ENCODE measurements around the gene TRIM8.

DNA sequence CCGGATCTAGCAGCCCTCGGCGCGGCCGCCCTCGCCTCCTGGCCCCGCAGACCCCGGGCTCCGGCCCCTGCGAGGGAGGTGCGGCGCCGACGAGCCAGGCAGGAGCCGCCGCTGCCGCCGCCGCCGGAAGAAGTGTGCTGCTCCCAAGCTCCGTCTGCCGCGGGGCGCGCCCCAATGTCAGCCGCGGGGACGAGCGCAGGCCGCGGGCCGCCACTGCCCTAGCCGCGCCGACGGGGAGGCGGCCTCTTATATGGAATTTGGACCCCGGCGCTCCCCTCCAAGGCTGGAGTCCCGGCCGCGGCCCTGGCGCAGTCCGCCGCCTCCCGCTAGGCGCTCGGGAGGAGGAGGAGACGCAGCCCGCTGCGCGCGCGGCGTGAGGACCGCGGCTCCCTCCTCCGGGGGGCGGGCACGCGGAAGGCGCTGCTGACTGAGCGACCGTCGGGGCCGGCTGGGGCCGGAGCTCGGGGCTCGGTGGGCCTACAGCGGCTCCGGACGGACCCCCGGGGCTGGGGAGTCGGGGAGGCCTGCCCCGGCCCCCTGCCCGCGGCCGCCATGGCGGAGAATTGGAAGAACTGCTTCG is at the start of gene TRIM8:
- TF ChIP-seq, protein P1, sequence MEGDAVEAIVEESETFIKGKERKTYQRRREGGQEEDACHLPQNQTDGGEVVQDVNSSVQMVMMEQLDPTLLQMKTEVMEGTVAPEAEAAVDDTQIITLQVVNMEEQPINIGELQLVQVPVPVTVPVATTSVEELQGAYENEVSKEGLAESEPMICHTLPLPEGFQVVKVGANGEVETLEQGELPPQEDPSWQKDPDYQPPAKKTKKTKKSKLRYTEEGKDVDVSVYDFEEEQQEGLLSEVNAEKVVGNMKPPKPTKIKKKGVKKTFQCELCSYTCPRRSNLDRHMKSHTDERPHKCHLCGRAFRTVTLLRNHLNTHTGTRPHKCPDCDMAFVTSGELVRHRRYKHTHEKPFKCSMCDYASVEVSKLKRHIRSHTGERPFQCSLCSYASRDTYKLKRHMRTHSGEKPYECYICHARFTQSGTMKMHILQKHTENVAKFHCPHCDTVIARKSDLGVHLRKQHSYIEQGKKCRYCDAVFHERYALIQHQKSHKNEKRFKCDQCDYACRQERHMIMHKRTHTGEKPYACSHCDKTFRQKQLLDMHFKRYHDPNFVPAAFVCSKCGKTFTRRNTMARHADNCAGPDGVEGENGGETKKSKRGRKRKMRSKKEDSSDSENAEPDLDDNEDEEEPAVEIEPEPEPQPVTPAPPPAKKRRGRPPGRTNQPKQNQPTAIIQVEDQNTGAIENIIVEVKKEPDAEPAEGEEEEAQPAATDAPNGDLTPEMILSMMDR (IDR thresholded peaks at IDR 0.05; ENCODE audit: low read depth, low read length, poor library complexity, severe bottlenecking) = no peak
- TF ChIP-seq EZH2phosphoT487 (IDR thresholded peaks at IDR 0.05; ENCODE audit: borderline replicate concordance, low read length) = no peak
